ENCODE data around the gene ZNF74.
"Not testable (repeated sequence)": the region's sequence is repeated elsewhere in the genome, so short reads cannot be mapped to it uniquely, and the experiment has no call there.

The ZNF74 gene

DNA sequence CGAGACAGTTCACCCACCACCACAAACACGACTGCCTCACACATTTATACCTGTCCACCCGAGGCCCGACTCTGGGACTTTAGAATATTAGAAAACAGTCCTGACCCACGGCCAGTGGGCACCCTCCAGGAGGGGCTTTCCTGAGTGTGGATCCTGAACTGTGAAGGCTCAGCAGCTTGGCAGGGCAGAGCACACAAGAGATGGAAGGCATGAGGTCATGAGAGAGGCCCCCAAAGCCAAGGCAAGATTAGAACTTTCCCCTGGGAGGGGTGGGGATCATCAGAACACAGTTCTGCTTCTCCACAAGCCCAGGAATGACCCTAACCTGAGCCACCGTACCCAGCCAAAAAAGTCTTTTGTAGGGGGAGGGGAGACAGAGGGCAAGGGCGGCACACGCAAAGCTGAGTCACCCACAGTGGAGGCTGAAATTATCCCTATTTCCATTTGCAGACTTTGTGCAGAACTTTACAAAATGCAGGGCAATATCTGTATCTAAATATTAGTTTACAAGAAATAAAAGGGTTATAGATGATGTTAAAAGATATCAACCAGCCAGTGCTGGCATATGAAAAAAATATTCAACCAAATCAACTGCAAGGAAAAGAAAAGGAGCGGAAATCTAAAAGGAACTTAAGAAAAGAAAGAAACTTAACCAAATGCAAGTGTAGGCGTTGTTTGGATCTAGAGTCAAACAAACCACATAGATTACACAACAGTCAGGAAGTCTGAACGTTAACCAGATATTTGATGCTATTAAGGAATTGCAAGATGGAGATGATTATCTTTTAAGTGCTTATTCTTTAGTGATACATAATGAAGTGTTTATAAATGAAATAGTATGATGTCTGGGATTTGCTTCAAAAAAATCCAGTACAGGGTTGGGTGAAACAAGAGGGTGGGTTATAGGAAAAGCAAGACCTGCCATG is 29.4 kb upstream of the ZNF74 start:
- in situ Hi-C loops (cut with HindIII; ENCODE audit: low sequenced_read_pairs); DNase-seq (ENCODE audit: low read depth, low spot score); H3K4me3 ChIP-seq (ENCODE audit: low read depth, low read length): not testable (repeated sequence)

DNA sequence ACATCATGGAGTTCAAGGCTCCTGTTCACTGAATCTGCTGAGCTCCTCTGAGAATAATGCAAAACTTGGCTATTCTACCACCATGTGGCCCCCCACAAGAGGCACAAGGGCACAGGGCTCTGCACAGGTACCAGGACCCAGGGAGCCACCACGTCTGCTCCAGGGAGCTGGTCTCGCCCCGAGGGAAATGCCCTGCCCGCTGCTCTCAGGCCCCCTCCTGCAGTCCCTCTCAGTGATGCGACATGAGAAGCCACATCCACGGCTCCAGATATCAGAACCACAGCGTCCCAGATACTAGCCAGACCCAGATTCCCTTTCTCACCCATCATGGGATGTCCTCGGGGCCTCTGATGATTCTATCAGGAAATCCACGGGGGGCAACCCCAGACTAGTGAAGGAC is 27.1 kb upstream of the ZNF74 start:
- DNase-seq (ENCODE audit: low read depth, low spot score); H3K4me3 ChIP-seq (ENCODE audit: low read depth, low read length); in situ Hi-C loops (cut with HindIII; ENCODE audit: low sequenced_read_pairs): not testable (repeated sequence)

DNA sequence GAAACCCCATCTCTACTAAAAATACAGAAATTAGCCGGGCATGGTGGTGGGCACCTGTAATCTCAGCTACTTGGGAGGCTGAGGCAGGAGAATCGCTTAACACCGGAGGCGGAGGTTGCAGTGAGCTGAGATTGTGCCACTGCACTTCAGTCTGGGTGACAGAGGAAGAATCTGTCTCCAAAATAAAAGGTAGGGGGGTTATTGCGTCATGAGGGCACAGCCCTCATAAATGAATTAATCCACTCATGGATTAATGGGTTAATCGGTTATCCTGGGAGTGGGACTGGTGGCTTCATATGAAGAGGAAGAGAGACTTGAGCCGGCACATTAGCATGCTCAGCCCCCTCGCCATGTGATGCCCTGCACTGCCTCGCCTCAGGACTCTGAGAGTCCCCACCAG is 25.1 kb upstream of the ZNF74 start:
- DNase-seq (ENCODE audit: low read depth, low spot score); in situ Hi-C loops (cut with HindIII; ENCODE audit: low sequenced_read_pairs); H3K4me3 ChIP-seq (ENCODE audit: low read depth, low read length): not testable (repeated sequence)

GRCh38 chr22:20371687-20372086 is 22.3 kb upstream of the ZNF74 start:
- in situ Hi-C loops (cut with HindIII; ENCODE audit: low sequenced_read_pairs); DNase-seq (ENCODE audit: low read depth, low spot score); H3K4me3 ChIP-seq (ENCODE audit: low read depth, low read length): not testable (repeated sequence)

- in situ Hi-C loops (cut with HindIII; ENCODE audit: low sequenced_read_pairs); DNase-seq (ENCODE audit: low read depth, low spot score); H3K4me3 ChIP-seq (ENCODE audit: low read depth, low read length): not testable (repeated sequence)
Measured at GRCh38 chr22:20372406-20372854, 21.5 kb upstream of the ZNF74 start.

GRCh38 chr22:20373195-20373706 is 20.7 kb upstream of the ZNF74 start:
- H3K4me3 ChIP-seq (ENCODE audit: low read depth, low read length); in situ Hi-C loops (cut with HindIII; ENCODE audit: low sequenced_read_pairs); DNase-seq (ENCODE audit: low read depth, low spot score): not testable (repeated sequence)

DNA sequence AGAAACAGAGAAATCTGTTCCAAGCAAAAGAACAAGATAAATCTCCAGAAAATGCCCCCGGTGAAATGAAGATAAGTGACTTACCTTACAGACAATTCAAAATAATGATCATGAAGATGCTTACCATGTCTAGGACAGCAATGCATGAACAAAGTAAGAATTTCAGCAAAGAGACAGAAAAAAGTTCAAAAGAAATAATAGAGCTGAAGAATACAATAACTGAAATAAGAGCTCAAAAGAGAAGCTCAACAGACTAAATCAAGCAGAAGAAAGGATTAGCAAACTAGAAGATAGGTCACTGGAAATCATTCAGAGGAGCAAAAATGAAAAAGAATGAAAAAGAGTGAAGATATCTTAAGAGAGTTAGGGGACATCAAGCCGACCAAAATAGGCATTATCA is 19.8 kb upstream of the ZNF74 start:
- H3K4me3 ChIP-seq (ENCODE audit: low read depth, low read length); DNase-seq (ENCODE audit: low read depth, low spot score); in situ Hi-C loops (cut with HindIII; ENCODE audit: low sequenced_read_pairs): not testable (repeated sequence)

DNA sequence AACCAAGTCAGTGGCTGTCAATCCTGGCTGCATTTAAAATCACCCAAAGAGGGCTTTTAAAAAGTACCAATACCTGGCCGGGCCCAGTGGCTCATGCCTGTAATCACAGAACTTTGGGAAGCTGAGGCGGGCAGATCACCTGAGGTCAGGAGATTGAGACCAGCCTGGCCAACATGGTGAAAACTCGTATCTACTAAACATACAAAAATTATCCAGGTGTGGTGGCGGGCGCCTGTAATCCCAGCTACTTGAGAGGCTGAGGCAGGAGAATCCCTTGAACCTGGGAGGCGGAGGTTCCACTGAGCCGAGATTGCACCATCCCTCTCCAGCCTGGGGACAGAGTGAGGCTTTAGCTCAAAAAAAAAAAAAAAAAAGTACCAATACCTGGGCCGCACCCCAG is 17.7 kb upstream of the ZNF74 start:
- H3K4me3 ChIP-seq (ENCODE audit: low read depth, low read length); DNase-seq (ENCODE audit: low read depth, low spot score); in situ Hi-C loops (cut with HindIII; ENCODE audit: low sequenced_read_pairs): not testable (repeated sequence)

DNA sequence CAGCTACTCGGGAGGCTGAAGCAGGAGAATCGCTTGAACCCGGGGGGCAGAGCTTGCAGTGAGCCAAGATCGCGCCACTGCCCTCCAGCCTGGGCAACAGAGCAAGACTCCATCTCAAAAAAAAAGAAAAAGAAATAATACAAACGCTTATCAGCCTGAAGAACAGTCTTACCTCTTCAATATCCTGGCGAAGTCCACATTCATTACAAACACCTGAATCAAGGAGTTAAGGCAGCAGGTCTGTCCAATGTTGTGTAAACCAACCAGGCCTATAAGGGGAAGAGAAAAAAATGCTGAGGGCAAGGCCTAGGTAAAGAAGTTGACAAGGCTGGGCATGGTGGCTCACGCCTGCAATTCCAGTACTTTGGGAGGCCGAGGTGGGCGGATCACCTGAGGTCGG is 17.0 kb upstream of the ZNF74 start:
- H3K4me3 ChIP-seq (ENCODE audit: low read depth, low read length); DNase-seq (ENCODE audit: low read depth, low spot score); in situ Hi-C loops (cut with HindIII; ENCODE audit: low sequenced_read_pairs): not testable (repeated sequence)

DNA sequence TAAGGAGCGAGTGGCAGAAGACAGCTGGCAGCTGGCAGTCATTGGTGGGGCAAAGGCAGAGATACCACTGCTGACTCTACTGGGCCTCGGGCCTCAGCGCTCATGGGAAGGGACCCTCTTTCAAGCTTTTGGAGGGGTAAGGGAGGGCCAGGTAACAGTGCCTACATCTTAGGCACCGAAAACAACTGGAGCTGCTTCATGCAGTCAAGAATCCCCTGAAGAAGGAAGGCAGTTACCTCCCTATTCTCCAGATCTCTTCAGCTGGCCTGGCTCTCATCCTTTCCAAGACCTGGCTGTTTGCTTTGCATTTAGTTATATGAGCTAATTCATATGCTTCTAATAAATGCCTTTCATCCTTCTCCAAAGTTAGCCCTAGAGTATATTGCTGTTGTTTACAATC is 15.8 kb upstream of the ZNF74 start:
- no peak for DNase-seq (ENCODE audit: low read depth, low spot score)
- in situ Hi-C loops (cut with HindIII; ENCODE audit: low sequenced_read_pairs) = no loop called here
- H3K4me3 ChIP-seq (ENCODE audit: low read depth, low read length) = no peak overlapping the region
- TF ChIP-seq, protein P1, sequence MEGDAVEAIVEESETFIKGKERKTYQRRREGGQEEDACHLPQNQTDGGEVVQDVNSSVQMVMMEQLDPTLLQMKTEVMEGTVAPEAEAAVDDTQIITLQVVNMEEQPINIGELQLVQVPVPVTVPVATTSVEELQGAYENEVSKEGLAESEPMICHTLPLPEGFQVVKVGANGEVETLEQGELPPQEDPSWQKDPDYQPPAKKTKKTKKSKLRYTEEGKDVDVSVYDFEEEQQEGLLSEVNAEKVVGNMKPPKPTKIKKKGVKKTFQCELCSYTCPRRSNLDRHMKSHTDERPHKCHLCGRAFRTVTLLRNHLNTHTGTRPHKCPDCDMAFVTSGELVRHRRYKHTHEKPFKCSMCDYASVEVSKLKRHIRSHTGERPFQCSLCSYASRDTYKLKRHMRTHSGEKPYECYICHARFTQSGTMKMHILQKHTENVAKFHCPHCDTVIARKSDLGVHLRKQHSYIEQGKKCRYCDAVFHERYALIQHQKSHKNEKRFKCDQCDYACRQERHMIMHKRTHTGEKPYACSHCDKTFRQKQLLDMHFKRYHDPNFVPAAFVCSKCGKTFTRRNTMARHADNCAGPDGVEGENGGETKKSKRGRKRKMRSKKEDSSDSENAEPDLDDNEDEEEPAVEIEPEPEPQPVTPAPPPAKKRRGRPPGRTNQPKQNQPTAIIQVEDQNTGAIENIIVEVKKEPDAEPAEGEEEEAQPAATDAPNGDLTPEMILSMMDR (IDR thresholded peaks at IDR 0.05; ENCODE audit: low read depth, low read length) = no peak

- H3K4me3 ChIP-seq (ENCODE audit: low read depth, low read length); in situ Hi-C loops (cut with HindIII; ENCODE audit: low sequenced_read_pairs); DNase-seq (ENCODE audit: low read depth, low spot score): not testable (repeated sequence)
Measured at GRCh38 chr22:20378684-20379083, 15.3 kb upstream of the ZNF74 start.

GRCh38 chr22:20380486-20380885 is 13.5 kb upstream of the ZNF74 start:
- TF ChIP-seq, protein P1 (IDR thresholded peaks at IDR 0.05; ENCODE audit: low read depth, low read length) = no peak
- DNase-seq (ENCODE audit: low read depth, low spot score) = no peak
- in situ Hi-C loops (cut with HindIII; ENCODE audit: low sequenced_read_pairs) = no loop called here
- no peak overlapping the region for H3K4me3 ChIP-seq (ENCODE audit: low read depth, low read length)
